NCI-H2171 treated with DMSO at 0.1 percent for 48 hours (cell line): ENCODE data around the gene PRIM2.
"Not testable (repeated sequence)": the region's sequence is repeated elsewhere in the genome, so short reads cannot be mapped to it uniquely, and the experiment has no call there.

Experiments used
- DNase-seq: peaks from one replicate; lab custom pipeline; 2025; lab: John Stamatoyannopoulos, UW

The PRIM2 gene

DNA sequence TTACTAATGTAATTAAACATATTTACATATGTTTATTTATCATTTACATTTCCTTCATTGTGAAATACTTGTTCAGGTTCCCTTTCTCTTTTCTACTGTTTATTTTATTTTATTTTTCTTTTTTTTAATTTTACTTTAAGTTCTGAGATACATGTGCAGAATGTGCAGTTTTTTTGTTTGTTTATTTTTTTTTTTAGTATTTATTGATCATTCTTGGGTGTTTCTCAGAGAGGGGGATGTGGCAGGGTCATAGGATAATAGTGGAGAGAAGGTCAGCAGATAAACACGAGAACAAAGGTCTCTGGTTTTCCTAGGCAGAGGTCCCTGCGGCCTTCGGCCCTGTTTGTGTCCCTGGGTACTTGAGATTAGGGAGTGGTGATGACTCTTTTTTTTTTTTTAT lies 8.7 kb upstream of the PRIM2 start:
- DNase-seq = not testable (repeated sequence)

DNA sequence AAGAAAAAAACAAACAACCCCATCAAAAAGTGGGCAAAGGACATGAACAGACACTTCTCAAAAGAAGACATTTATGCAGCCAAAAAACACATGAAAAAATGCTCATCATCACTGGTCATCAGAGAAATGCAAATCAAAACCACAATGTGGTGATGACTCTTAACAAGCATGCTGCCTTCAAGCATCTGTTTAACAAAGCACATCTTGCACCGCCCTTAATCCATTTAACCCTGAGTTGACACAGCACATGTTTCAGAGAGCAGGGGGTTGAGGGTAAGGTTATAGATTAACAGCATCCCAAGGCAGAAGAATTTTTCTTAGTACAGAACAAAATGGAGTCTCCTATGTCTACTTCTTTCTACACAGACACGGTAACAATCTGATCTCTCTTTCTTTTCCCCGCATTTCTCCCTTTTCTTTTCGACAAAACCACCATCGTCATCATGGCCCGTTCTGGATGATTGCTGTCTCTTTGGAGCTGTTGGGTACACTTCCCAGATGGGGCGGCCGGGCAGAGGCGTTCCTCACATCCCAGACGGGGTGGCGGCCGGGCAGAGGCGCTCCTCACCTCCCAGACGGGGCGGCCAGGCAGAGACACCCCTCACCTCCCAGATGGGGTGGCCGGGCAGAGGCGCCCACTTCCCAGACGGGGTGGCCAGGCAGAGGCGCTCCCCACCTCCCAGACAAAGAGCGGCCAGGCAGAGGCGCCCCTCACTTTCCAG lies 7.2 kb upstream of the PRIM2 start:
- DNase-seq = not testable (repeated sequence)

DNA sequence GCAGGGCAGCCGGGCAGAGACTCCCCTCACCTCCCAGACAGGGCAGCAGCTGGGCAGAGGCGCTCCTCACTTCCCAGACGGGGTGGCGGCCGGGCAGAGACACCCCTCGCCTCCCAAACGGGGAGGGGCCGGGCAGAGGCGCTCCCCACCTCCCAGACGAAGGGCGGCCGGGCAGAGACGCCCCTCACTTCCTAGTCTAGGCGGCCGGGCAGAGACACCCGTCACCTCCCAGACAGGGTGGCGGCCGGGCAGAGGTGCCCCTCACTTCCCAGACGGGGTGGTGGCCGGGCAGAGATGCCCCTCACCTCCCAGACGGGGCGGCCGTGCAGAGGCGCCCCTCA lies 6.6 kb upstream of the PRIM2 start:
- no peak for DNase-seq

DNA sequence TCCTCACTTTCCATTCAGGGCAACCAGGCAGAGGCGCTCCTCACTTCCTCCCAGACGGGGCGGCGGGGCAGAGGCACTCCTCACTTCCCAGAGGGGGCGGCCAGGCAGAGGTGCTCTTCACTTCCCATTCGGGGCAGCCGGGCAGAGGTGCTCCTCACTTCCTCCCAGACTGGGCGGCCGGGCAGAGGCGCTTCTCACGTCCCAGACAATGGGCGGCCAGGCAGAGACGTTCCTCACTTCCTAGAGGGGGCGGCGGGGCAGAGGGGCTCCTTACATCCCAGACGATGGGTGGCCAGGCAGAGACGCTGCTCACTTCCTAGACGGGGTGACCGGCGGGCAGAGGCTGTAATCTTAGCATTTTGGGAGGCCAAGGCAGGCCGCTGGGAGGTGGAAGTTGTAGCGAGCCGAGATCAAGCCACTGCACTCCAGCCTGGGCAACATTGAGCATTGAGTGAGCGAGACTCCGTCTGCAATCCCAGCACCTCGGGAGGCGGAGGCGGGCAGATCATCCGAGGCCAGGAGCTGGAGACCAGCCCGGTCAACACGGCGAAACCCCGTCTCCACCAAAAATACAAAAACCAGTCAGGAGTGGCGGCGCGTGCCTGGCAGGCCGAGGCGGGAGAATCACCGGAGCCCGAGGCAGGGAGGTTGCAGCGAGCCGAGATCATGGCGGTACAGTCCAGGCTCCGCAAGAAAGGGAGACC lies 6.0 kb upstream of the PRIM2 start:
- not testable (repeated sequence) for DNase-seq

DNA sequence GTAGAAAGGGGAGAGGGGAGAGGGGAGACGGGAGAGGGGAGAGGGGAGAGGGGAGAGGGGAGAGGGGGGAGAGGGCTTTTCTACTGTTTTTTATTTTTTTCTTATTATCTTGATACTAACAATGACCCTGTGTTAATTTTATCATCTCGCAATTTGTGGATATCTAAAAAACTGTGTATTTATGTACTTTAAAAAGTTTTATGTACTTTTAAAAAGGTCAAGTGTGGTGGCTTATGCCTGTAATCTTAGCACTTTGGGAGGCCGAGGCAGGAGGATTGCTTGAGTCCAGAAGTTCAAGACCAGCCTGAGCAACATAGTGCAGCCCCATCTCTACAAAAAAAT lies 5.5 kb upstream of the PRIM2 start:
- DNase-seq = no peak

DNA sequence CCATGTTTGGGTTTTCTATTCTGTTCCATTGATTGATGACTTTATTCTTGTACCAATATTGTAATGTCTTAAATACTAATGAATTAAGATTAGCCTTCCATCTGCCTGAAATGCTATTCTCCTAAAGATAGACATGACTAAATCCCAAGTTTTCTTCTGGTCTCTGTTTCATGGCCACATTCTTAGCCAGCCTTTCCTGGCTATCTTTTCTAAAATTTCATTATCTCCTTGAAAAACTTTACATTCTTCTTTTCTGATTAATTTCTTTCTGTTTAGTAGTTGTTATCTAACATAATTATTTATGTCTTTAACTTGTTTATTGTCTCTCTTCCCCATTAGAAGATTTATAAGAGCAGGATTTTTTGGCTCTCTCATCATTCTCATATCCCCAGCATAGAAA lies 4.4 kb upstream of the PRIM2 start:
- DNase-seq = no peak

DNA sequence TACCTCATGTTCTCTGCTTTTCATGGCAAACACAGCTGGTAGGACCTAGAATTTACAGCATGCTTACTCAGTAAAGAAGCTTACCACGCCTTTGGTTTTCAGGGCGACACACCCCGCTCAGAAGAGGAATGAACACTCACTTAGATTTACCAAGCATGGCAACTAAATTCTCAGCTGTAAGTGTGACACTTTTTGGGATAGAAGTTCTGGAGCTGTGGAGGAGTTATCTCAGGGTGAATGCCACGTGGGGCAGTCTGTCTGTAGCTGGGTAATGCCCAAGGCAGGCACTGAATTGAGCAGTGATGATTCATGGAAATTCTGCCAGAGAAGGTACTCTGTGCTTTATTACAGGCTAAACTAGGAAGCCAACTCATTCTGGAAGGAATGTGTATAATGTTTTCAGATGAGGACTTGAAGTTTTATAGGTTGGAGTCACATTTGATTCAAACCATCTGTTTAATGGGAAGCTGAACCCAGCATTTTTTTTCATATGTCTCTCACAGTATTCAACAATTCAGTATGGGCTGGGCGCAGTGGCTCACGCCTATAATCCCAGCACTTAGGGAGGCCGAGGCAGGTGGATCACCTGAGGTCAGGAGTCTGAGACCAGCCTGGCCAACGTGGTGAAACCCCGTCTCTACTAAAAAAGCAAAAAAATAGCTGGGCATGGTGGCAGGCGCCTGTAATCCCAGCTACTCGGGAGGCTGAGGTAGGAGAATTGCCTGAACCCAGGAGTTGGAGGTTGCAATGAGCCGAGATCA lies 3.5 kb upstream of the PRIM2 start:
- DNase-seq = no peak

DNA sequence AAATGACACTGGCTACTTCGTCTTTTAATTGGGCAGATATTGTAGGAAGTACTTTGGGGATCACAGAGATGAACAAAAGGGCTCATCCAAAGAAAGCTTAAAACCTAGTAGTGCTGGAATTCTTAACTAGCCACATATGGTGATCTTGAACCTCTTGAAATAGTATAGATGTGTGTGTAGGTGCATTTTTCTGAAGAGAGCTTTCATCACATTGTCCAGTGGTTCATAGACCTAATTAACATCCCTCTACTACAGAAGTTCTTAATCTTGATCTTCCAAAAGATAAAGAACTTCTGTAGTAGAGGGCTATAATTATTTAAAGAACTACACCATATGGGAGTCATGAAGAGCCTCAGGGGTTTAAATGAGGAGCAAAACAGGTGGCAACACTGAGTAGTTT lies 2.3 kb upstream of the PRIM2 start:
- no peak for DNase-seq

DNA sequence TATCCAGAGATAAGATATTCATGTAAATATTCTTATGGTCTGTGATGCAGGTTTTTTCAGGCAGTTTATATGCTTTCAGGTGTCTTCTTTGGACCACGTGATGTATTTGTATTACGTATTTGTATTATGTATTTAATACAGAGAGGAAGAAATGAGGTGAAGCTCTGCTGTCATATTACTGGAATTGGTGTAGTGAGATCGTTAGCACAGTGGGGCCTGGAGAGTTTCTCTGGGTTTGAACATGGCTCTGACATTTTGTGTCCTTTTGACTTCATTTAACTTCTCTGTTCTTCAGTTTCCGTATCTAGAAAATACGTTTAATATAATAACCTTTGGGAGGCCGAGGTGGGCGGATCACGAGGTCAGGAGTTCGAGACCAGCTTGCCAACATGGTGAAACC lies 1.6 kb upstream of the PRIM2 start:
- DNase-seq = no peak

DNA sequence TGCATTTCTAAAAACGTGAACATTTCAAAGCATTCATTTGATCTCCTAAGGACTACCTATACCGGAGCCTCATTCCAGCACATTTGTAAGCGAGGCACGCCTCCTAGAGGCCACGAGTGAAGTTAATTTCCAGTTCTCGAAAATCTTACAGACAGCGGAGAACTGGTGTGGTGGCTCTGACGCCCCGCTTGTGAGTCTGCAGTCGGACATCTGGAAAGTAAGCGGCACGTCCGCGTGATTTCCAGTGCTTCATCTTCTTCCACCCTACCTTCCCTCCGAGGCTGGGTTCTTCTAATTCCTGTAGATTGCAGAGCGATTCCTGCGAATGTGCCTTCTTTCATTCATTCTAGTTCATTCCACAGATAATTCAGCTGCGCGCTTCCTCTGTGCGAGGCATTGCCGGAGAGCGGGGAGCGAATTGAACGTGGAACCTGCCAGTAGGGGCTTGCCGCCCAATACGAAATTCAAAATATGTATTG lies 810 bp upstream of the PRIM2 start:
- DNase-seq = peak; percentile 91

DNA sequence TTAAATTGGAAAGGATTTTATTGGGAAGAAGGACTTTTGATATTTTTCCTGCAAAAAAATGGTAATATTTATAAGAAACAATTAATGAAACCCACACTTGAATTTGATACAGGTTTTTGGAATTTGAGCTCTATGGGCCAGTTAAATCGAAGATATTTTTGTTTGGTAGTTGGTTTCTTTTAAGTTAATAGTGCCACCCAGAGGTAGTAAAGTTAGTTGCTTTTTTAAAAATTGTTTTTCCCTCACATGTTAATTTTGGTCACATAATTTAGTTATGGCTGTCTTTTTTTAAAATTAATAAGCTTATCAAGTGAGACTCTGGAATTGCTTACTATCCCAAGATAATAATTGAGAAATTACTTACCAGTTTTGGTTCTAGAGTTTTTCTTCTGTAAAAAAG lies 7.1 kb downstream of the PRIM2 start:
- peak; percentile 41 for DNase-seq

DNA sequence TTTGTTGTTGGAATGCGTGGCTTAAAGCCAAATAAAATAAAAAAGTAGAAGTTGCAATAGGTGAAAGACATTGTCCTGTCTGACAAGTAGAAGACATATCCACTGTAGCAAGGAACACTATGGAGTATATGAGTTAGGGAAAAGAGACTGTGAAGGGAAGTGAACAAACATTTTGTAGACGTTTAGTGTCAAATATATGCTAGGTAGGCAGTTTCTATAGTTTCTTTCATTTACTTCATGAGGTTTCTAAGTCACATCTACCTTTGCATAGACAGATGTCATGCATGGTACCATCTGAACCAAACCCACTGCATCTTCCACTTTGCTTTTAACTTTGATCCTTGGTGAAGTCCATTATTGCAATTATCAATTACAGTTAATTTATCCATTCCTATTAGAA lies 9.9 kb downstream of the PRIM2 start:
- DNase-seq = no peak

DNA sequence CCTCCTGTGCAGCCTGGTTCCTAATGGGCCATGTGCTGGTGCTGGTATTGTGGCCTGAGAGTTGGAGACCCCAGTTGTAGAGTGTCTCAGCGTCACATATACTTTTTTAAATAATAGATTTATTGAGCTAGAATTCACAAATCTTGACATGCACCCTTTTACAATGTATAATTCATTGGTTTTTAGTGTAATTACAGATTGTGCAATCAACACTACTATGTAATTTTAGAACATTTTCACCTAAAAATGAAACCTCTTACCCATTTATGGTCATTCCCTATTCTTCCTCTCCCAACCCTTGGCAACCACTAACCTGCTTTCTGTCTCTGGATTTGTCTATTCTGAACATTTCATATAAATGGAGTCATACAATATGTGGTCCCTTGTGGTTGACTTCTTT lies 10.6 kb downstream of the PRIM2 start:
- DNase-seq = no peak

DNA sequence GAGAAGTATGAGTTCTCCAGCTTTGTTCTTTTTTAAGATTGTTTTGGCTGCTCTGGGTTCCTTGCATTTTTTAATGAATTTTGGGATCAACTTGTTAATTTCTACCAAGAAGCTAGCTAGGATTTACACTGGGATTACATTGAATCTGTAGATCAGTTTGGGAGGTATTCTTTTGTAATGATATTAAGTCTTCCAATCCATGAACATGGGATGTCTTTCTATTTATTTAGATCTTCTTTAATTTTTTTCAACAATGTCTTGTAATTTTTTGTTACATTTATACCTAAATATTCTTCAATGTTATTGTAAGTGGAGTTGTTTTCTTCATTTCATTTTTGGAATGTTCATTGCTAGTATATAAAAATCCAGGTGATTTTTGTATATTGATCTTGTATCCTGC lies 12.5 kb downstream of the PRIM2 start:
- no peak for DNase-seq

DNA sequence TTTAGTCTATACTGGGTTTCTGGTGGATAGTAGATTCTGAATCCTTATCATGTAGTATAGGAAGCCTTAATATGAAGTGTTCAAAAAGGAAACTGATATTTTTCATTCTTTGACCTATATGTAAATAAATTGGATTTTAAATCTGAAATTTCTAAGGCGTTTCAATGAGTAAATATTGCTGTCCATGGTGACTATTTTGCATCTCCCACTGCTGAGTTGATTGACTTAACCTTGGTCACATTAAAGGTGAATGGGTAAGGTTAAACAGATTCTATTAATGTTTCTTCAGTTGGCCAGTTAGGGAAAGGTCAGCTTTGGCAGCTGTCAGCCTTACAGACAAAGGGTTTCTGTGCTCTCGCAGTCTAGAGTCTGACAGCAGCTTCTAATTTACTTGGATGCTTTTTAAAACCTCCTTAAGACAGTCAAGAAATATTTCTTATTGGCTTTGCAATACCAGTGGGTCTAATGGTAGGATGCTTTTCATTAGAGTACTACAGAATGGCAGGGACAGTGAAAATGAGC lies 24.8 kb downstream of the PRIM2 start:
- no peak for DNase-seq

DNA sequence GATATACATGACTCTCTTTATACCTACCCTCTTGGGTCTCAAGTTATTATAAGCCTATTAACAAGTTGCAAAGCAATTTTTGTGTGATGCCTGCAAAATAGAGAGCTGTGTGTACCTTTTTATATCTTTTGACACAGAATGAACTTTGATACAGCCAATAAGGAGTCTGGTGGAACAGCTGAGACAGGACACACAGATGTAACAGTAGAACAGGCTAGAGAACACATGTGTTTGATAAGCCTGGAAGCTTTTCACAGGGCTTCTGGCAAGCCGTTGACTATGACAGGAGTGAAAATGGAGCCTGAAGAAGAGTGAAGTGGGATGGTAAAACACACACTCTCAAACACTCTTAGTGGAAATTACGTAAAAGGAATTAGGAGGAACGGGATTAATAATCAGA lies 25.9 kb downstream of the PRIM2 start:
- DNase-seq = not testable (repeated sequence)

DNA sequence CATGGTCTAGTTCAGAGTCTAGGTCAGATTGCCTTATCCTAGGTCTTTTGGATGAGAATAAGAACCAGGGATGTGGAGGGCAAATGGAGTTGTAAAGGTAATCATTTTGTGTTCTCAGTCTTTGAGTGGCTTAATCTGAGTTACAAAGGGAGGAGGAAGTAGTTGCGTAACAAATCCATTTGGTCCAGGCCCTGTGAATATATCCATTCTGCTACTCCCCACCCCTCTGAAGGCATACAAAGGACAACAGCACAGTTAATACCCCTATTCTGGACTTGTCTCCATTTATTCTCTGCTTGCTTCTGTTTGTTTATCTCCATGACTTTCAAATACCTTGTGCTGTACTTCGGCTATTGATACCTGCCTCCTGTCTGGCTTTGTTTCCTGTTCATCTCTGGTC lies 29.3 kb downstream of the PRIM2 start:
- DNase-seq = not testable (repeated sequence)

DNA sequence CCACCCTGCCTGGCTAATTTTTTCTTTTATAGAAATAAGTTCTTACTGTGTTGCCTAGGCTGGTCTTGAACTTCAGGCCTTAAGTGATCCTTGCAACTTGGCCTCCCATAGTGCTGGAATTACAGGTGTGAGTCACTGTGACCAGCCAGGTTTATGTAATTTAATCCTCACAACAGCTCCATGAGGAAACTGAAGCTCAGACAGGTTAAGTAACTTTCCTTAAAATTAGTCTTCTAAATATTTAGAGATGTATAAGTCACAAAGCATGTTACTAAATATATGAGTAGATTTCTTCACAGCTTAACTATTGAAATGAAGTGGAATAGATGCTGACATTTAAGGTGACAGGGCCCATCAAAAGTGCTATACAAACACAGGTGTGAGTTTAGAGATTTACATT lies 30.2 kb downstream of the PRIM2 start:
- DNase-seq = not testable (repeated sequence)

DNA sequence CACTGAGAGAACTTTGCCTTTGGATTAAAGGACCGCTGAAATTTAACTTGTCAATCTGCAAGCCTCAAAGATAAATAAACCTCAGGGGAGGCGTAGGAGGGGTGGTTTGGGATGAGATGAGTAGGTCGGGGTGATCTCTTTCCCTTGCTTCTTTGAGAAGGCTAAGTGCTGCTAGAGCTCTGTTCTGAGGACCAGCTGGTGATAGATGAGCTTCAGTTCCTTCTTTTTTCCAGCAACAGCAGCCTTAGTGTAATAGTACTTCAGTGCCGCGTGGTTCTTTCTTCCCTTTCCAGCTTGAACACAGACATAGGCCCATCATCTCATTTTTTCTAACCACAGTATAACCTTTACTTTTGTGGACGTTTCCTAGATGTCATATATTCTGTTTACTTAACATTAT lies 33.0 kb downstream of the PRIM2 start:
- DNase-seq = not testable (repeated sequence)

DNA sequence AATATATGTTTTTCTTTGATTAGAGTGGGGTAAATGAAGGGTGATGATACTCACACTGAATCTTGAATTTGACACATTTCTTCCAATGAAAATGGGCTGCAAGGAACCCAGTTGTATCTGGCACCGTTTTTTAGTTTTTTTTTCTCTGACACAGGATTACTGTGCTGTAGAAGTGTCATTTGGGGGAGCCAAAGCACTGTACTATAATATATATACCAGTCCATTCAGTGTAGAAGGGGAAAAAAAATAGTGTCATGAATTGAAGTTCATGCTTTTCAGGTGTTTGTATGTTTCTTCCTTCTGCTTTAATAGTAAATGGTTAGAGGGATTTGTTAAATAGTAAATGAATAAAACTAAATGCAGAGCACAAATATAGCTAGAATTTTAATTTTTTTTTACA lies 35.2 kb downstream of the PRIM2 start:
- DNase-seq = peak; percentile 9

DNA sequence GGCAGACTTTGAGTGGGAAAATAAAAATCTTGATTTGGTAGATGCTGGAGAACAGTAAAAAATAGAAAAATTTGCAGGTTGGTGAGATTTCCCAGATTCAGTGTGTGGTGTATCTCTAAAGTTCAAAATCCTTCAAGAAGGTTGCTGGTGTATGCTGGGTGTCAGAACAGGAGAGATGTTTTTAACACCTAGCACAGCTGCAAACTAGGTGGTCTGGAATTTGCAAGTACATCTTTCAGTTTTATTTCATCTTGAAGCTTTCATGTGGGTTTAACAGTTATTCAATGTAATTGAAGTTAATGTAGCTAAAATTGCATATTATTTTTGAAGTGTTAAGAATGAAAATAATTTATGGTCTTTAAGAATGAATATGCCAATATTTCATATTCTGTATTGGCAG lies 40.9 kb downstream of the PRIM2 start:
- not testable (repeated sequence) for DNase-seq

DNA sequence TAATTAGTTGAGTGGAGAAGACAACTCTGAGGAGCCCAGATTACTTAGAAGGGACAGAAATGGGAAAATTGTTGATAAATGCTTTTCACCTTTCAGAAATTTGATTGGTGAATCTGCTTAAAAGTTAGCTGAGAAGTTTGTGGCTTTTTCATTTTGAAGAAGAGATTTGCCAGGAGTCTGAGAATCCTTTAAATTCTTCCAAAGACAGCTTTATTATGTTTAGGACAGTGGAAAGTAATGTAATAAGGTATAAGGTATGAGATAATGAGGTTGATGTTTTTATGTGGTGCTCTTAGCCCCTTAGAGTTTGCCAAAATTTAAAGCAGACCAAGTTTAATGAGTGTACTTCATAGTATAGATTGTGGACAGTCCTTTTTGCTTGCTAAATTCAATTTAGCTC lies 42.3 kb downstream of the PRIM2 start:
- DNase-seq = not testable (repeated sequence)

DNA sequence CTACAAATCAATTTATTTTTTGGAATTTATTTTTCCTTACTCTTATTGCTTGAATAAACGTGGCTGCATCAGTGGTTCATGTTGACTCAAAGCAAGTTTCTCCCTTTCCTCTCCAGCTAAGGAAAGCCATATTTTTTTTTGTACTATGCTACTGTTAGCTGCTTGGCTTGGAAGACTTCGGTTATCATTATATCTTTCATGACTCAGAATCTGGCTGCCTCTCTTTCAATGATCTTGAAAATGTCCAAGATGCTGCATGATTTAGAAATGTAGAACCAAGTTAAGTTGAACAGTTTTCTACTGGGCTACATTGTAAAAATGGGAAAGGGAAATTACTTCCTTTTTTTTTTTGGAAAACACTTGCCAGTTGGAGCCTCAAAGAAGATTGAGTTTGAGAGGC lies 44.9 kb downstream of the PRIM2 start:
- not testable (repeated sequence) for DNase-seq
